Vagina (tissue), 2 donors: ENCODE data around the gene OR6Q1.

Source experiments
- POLR2AphosphoS5 ChIP-seq, 2 donors: sonication (generic); formaldehyde crosslinking; IDR thresholded peaks; one replicate each; pipeline ENCODE4 v1.9.0; 2017; ENCODE audit warnings: antibody characterized with exemption in 2 of 2, mild to moderate bottlenecking in 2 of 2, low read depth in 1 of 2; ENCODE audit not compliant: insufficient read depth in 1 of 2
- TF ChIP-seq, protein P1 (sequence below), 3 experiments: fragments of 450-650 bp in 2 of 3; fragments of 200-600 bp in 1 of 3; sonication (generic) in 1 of 3; IDR thresholded peaks; one replicate each; pipeline ENCODE4 v1.5.1; 2017 to 2019; ENCODE audit warnings: antibody characterized with exemption in 3 of 3, mild to moderate bottlenecking in 2 of 3, moderate library complexity in 2 of 3

DNA sequence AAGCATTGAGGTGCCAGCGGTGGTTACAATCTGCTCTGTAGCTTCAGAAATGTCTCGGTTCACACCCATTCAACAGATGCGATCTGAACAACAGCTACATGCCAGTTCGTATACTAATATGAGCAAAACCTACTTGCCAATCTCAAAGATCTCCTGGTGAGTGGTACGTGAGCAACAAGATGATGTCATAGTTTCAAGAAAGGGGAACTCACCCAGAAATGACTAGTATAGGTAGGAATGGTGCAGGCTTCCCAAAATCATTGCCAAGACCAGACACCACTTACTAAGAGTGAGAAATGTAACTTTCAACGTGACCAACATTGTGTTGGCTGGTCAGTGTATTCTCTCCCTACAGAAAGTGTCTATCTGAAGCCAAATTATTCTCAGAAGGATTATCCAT lies 31.1 kb downstream of the OR6Q1 start:
- TF ChIP-seq, protein P1, sequence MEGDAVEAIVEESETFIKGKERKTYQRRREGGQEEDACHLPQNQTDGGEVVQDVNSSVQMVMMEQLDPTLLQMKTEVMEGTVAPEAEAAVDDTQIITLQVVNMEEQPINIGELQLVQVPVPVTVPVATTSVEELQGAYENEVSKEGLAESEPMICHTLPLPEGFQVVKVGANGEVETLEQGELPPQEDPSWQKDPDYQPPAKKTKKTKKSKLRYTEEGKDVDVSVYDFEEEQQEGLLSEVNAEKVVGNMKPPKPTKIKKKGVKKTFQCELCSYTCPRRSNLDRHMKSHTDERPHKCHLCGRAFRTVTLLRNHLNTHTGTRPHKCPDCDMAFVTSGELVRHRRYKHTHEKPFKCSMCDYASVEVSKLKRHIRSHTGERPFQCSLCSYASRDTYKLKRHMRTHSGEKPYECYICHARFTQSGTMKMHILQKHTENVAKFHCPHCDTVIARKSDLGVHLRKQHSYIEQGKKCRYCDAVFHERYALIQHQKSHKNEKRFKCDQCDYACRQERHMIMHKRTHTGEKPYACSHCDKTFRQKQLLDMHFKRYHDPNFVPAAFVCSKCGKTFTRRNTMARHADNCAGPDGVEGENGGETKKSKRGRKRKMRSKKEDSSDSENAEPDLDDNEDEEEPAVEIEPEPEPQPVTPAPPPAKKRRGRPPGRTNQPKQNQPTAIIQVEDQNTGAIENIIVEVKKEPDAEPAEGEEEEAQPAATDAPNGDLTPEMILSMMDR (IDR thresholded peaks at IDR 0.05), result no peak
- no peak for TF ChIP-seq POLR2AphosphoS5 (IDR thresholded peaks at IDR 0.05; ENCODE audit: insufficient read depth in 1 of 2, low read depth in 1 of 2)
